22Rv1 (cell line): ENCODE results near the gene STKLD1.

ENCODE experiments used
- ZFX ChIP-seq: fragments of 450-650 bp; IDR thresholded peaks from 2 replicates; pipeline ENCODE4 v1.6.1; 2017; ENCODE audit warnings: antibody characterized with exemption, borderline replicate concordance
- TF ChIP-seq, protein P1 (sequence below): fragments of 450-650 bp; IDR thresholded peaks from 2 replicates; pipeline ENCODE4 v1.5.1; 2017; ENCODE audit warnings: mild to moderate bottlenecking

DNA sequence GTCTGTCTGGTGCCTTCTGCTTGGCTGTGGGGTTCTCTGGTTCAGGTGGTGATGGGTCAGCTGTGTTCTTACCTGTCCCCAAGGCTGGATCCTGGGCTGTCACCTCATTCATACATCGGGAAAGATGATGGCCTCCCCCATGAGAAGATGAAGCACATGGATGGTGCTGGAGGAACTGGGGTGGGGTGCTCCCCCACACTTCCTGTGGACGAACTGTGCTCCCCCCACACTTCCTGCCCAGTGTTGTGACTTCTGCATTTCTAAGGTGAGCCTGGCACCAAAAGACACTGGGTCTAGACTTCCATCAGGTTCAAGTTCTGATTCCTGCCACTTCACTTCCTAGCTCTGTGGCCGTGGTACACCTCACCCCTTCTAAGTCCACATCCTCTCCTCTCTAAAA is 35.9 kb upstream of the STKLD1 start:
- TF ChIP-seq, protein P1, sequence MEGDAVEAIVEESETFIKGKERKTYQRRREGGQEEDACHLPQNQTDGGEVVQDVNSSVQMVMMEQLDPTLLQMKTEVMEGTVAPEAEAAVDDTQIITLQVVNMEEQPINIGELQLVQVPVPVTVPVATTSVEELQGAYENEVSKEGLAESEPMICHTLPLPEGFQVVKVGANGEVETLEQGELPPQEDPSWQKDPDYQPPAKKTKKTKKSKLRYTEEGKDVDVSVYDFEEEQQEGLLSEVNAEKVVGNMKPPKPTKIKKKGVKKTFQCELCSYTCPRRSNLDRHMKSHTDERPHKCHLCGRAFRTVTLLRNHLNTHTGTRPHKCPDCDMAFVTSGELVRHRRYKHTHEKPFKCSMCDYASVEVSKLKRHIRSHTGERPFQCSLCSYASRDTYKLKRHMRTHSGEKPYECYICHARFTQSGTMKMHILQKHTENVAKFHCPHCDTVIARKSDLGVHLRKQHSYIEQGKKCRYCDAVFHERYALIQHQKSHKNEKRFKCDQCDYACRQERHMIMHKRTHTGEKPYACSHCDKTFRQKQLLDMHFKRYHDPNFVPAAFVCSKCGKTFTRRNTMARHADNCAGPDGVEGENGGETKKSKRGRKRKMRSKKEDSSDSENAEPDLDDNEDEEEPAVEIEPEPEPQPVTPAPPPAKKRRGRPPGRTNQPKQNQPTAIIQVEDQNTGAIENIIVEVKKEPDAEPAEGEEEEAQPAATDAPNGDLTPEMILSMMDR: no peak
- TF ChIP-seq ZFX: no peak
